Peyer's patch (tissue), 4 donors: Measurements from ENCODE around the gene CCDC69. TPM values are rescaled to one million over a fixed set of nuclear protein-coding genes. Genes with fewer than 3 reads are reported as not detected.

ENCODE experiments used
- DNase-seq, 3 donors: peaks; one replicate each; pipeline ENCODE4 v3.0.0-alpha.2; 2017 to 2019
- H3K27ac ChIP-seq, 4 donors: fragments of 200-600 bp; sonication (generic); one replicate each; pipeline ENCODE4 v1.5.1; 2016 to 2019
- H3K27me3 ChIP-seq, 2 donors: fragments of 200-600 bp; sonication (generic); one replicate each; pipeline ENCODE4 v1.5.1; 2019
- H3K36me3 ChIP-seq, 3 donors: fragments of 200-600 bp; sonication (generic); one replicate each; pipeline ENCODE4 v1.5.1; 2016 to 2019
- H3K4me1 ChIP-seq, 4 donors: fragments of 200-600 bp; sonication (generic); one replicate each; pipeline ENCODE4 v1.5.1; 2016 to 2019
- H3K4me3 ChIP-seq, 4 donors: fragments of 200-600 bp; sonication (generic); 1 replicate in 3 of 4; 2 replicates in 1 of 4; pipeline ENCODE4 v1.5.1; 2016 to 2019; ENCODE audit warnings: mild to moderate bottlenecking in 1 of 4
- H3K9me3 ChIP-seq, 4 donors: fragments of 200-600 bp; sonication (generic); one replicate each; pipeline ENCODE4 v1.5.1; 2016 to 2019; ENCODE audit warnings: mild to moderate bottlenecking in 1 of 4
- CTCF ChIP-seq, 6 experiments: fragments of 450-650 bp in 4 of 6; fragments of 200-600 bp in 2 of 6; sonication (generic) in 1 of 6; IDR thresholded peaks; one replicate each; pipeline ENCODE4 v1.5.1; 2017 to 2019; ENCODE audit warnings: antibody characterized with exemption in 6 of 6, mild to moderate bottlenecking in 3 of 6, moderate library complexity in 1 of 6
- POLR2A ChIP-seq, 2 donors: fragments of 450-650 bp; IDR thresholded peaks; one replicate each; pipeline ENCODE4 v1.5.1; 2017; ENCODE audit warnings: antibody characterized with exemption in 2 of 2, mild to moderate bottlenecking in 2 of 2, moderate library complexity in 2 of 2
- total RNA-seq, 4 donors: library from RNA; depleted of rRNA; stranded (reverse); fragments of >200 nt; gene quantifications; one replicate each; pipeline ENCODE4 v1.1.0, GENCODE V29; 2016

Gene CCDC69
- total RNA-seq, 4 donors from 2014 or later: 15.8 to 86.6 (median 33.3) TPM

DNA sequence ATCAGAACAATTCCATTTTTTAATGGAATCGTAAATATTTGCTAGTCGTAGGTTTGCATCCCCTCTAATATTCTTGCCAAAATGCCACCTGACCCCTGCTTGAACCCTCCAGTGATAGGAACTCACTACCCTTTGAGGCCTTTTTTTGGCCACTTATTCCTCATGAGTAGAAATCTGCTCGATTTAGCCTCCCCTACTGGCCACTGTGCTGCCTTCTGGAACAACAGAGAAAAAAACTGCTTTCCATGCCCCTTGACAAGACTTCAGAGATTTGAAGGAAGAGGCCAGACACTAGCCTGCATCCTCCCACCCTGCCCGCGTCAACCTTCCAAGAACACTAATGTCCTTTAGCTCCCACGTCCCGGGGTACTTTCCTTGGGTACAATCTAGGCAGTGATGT, 4.1 kb downstream of the CCDC69 start:
- Histone ChIP-seq H3K4me3 (no peak overlapping the region), H3K4me1 (peaks cover 0 to 64% (median 47%) of the 10 kb centered on the region in 4 donors), H3K27me3 (no peaks in the 10 kb centered on the region), H3K36me3 (no peaks in the 10 kb centered on the region), H3K27ac (peak overlapping the region in 1 of 4 donors; percentile 20), H3K9me3 (no peaks in the 10 kb centered on the region)
- no peak for DNase-seq
- no peak for TF ChIP-seq POLR2A (IDR thresholded peaks at IDR 0.05)
- no peak for TF ChIP-seq CTCF (IDR thresholded peaks at IDR 0.05)

- TF ChIP-seq POLR2A (IDR thresholded peaks at IDR 0.05) (no peak), CTCF (IDR thresholded peaks at IDR 0.05) (no peak)
- no peaks in the 10 kb centered on the region for H3K36me3 ChIP-seq
- H3K27me3 ChIP-seq: no peaks in the 10 kb centered on the region
- peak in 1 of 3 donors; percentile 25 for DNase-seq
- H3K27ac ChIP-seq: no peak overlapping the region
- H3K9me3 ChIP-seq: no peaks in the 10 kb centered on the region
- no peak overlapping the region for H3K4me3 ChIP-seq
- peaks cover 0 to 62% (median 49%) of the 10 kb centered on the region in 4 donors for H3K4me1 ChIP-seq
Observed at GRCh38 chr5:151219138-151219537, 4.8 kb downstream of the CCDC69 start.

DNA sequence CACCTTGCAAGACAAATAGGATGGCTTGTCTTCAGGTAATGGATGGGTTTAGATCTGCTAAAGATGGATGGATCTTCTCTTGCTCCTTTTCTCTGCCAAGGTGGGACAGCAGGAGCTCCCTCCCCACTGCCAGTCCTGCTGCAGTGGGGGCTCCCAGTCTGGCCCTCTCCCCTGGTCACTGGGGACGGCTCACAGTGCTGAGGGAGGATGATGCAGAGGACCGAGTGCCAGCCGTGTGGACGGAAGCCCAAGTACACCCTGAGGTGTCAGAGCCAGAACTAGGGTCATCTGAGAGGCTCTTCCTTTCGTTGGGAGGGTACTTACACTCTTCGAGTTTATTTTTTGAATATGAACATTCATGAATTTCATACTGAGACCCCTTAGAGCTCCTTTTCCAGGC, 5.7 kb downstream of the CCDC69 start:
- Histone ChIP-seq H3K27me3 (no peaks in the 10 kb centered on the region), H3K36me3 (no peaks in the 10 kb centered on the region), H3K4me1 (peaks cover 0 to 63% (median 49%) of the 10 kb centered on the region in 4 donors), H3K4me3 (no peak overlapping the region), H3K27ac (peak overlapping the region in 3 of 4 donors; percentile 12 to 62 (median 30)), H3K9me3 (no peaks in the 10 kb centered on the region)
- TF ChIP-seq POLR2A (IDR thresholded peaks at IDR 0.05) (no peak), CTCF (IDR thresholded peaks at IDR 0.05) (no peak)
- DNase-seq: peak in 1 of 3 donors; percentile 40

- Histone ChIP-seq H3K4me3 (no peak overlapping the region), H3K27me3 (no peaks in the 10 kb centered on the region), H3K4me1 (peaks cover 0 to 62% (median 50%) of the 10 kb centered on the region in 4 donors), H3K27ac (peak overlapping the region in 2 of 4 donors; percentile 12 to 90), H3K36me3 (no peaks in the 10 kb centered on the region), H3K9me3 (no peaks in the 10 kb centered on the region)
- DNase-seq: peak in 1 of 3 donors; percentile 8
- TF ChIP-seq CTCF (IDR thresholded peaks at IDR 0.05) (no peak), POLR2A (IDR thresholded peaks at IDR 0.05) (no peak)
Observed at GRCh38 chr5:151216781-151217180, 7.1 kb downstream of the CCDC69 start.

DNA sequence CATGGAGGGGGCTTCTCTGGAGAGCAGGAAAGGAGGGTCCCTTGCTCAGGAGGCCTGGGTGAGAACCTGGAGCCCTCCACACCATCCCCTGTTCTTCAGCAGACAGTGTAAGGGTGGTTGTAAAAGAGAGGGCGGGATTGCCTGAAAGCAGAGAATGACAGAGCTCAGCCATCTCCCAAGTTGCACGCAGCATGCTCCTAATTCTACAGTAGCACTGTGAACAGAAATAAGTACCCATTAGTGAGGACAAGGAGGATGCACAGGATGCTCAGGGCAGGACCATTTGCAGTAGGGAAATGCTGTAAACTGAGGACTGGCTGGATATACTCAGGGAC, 8.4 kb downstream of the CCDC69 start:
- H3K4me1 ChIP-seq: peaks cover 0 to 59% (median 40%) of the 10 kb centered on the region in 4 donors
- TF ChIP-seq CTCF (IDR thresholded peaks at IDR 0.05) (no peak), POLR2A (IDR thresholded peaks at IDR 0.05) (no peak)
- peak overlapping the region; percentile 82 to 90 (median 84) for H3K27ac ChIP-seq
- no peaks in the 10 kb centered on the region for H3K27me3 ChIP-seq
- no peaks in the 10 kb centered on the region for H3K36me3 ChIP-seq
- no peaks in the 10 kb centered on the region for H3K9me3 ChIP-seq
- no peak overlapping the region for H3K4me3 ChIP-seq
- no peak for DNase-seq
